ENCODE data around the gene ZFAND2A.

ZFAND2A gene

DNA sequence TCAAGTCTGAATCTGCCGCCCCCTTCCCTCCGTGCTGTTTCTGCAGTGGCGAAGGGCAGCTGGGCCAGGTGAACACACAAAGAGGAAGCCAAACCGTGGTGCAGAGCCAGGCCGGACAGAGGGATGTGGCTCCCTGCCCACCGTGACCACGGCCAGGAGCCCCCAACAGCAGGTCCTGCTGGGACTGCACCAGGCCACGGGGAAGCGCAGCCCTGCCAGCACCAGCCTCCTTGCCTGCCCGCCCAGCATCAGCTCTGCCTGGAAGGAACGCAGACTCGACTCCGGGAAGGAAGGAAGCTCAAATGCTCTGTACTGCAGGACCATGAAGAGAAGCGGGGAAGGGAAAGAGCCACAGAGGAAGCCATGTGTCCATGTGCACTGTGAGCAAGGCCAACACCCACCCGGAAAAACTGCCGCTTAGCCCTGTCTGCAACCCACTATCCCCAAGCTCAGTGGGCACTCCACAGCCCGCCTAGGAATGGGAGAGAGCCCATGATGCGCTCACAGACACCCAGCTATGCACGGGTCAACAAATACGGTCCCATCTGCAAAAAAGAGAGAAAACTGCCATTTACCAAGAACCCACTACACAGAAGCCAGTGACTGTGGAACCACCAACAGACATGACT, 53.1 kb downstream of the ZFAND2A start:
- DNase-seq (ENCODE audit: low spot score), result no peak

DNA sequence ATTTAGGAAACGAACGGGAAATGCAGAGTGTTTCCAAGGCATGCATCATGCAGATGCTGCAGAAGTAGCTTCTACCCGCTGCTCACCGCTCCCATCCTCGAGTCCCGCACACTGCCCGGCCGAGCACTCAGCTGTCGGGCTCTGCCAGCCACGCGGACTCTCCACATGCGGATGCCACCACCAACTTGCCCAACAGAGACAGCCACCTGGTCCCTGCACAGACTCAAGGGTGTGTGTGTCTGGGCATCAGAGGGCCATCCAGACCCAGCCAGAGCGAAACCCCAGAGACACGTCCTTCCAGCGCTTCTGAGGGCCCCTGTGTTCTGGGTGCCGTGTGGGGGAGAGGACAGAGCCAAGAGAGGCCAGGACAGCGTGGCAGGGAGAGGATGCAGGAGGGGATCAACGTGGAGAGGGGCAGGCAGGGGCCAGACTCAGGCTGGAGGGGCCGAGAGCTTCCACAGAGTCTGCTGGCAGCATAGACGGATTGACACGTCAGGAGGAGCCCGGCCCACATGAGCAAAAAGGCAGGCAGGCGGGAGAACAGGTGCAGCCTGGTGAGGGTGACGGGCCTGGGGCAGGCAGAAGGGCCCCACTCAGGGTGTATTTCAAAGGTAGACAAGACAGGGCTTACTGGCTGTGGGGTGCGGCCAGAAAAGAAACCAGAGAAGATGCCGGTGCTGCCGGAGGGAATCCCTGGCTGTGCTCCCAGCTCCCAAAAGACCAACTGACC, 53.8 kb downstream of the ZFAND2A start:
- no peak for DNase-seq (ENCODE audit: low spot score)

DNA sequence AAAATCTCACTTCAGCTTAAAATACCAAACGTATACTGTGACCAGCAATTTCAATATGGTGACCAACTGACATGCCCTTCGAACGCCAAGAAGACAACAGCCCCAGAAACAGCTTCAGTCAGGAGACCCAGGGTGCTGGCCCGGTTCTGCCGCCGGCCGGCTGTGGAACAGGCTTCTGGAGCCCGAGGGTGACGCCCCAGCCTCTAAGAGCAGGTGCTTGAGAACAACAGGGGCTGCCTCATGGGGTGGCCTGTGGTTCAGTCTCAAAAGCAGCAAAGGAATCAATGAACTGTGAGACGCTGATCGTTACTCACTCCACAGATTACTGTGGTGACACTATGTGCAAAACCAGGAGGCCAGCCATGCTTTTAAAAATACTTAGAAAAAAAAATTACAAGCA, 54.8 kb downstream of the ZFAND2A start:
- DNase-seq (ENCODE audit: low spot score), result no peak

DNA sequence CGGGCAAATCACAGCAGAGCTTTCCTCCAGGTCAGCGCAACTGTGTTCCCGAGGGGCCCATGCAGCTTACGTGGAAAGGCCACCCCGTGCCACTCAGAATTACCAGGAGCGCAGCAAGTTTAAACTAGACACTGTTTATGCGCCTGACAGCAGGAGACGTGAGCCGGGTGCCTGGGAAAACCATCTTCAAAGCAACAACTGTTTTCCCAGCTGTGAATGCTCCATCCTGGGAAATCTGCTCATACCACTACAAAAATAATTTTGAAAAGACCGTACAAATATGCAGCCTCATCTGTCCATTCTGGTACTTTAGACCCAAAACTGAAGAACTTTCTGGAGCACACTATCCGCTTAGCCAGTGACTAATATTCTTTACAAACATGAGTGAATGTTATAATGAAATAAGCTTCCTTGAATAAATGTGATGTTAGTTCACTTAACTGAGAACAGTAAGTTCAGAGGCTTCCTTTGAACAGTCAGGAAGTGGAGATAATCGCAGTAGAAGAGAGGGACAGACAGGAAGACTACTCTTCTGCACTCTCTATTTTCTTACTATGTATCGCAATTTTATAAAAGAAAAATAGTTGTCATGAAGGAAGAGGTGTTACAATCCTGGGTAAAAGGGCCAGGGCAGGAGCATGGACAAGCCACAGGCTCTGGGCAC, 55.3 kb downstream of the ZFAND2A start:
- DNase-seq (ENCODE audit: low spot score), result no peak

DNA sequence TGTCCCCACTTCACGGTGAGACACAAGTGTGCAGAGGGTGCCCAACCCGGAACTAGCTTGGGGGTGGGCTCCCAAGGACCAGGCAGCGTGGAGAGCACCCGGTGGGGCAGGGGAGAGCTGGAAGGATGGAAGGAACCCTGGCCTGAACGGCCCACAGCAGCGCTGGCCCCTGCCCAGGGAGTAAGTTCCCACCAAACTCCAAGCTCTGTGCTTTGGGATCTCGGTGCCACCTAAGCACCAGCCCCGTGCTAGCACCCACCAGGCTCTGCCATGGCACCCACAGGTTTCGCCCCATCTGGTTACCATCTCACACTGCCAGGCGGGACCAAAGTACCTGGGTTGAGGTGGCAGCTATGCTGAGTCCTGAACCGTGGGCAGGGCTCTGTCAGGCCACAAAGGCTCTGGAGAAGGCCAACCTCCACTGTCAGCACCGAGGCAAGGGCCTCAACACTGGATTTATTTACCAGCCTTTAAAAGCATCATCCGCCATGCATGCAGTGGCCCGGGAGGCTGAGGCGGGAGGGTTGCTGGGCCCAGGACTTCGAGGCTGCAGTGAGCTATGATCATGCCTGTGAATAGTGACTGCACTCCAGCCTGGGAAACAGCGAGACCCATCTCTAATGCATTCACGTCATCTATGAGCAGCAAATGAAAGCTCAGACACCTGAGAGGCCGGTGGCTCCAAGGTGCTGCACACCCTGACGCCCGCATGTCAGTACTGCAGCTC, 56.0 kb downstream of the ZFAND2A start:
- DNase-seq (ENCODE audit: low spot score), result no peak

DNA sequence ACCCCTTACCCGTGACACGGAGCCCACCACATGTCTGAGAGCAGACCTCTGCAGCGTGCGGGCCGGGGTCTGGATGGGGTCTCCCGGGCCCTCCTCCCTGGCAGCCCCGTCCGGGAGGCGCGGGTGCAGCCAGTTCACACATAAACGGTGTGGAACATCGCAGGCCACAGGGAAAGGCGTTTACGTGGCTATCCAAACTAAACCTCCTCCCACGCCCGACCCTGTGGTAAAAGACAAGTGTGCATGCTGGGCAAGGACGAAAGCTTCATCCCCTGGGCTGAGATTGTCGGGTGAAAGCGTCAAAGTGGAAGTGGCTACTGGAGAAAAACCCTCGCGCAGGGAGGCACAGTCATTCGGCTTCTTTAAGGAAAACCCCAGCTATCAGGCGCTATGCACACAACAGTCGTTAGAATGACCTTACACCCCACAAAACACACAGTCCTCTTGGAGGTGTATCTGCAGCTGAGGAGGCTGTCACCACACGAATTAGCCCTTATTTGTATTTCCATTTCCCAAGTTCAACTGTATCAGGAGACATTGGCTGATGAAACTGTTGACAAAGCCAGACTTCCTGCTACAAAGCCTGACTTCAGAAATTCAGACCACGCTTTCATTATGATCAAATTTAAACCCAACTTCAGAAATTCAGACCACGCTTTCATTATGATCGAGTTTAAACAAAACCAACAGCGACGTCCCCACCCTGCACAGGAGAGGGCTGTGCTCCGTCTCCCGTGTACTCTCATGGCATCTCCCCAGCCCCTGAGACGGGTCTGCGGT, 56.8 kb downstream of the ZFAND2A start:
- DNase-seq (ENCODE audit: low spot score), result no peak

Measured in kidney tubule cell (primary cell).